Gastrocnemius medialis (tissue), 4 donors: Measurements from ENCODE around the gene PKP2. TPM values are rescaled to one million over a fixed set of nuclear protein-coding genes. Genes with fewer than 3 reads are reported as not detected.
A peak's percentile ranks its signal among the peaks of the same experiment; 100 is the strongest.
"Not testable (repeated sequence)": the region's sequence is repeated elsewhere in the genome, so short reads cannot be mapped to it uniquely, and the experiment has no call there.

Source experiments
- ATAC-seq, 2 donors: fragments of 150-250 bp; one replicate each; pipeline ENCODE4 v1.9.1; 2016
- DNase-seq, 2 donors: peaks; one replicate each; pipeline ENCODE4 v3.0.0-alpha.2; 2019
- H3K27ac ChIP-seq, 4 donors: fragments of 200-600 bp; sonication (generic); 1 replicate in 1 of 4; 2 replicates in 3 of 4; pipeline ENCODE4 v1.5.1; 2016 to 2018; ENCODE audit warnings: mild to moderate bottlenecking in 2 of 4, moderate library complexity in 1 of 4
- H3K27me3 ChIP-seq, 3 donors: fragments of 200-600 bp; sonication (generic) in 2 of 3; 1 replicate in 1 of 3; 2 replicates in 2 of 3; pipeline versions ENCODE4 v1.5.1 to v1.6.0; 2016 to 2019; ENCODE audit warnings: mild to moderate bottlenecking in 1 of 3, moderate library complexity in 1 of 3
- H3K36me3 ChIP-seq, 2 donors: fragments of 200-600 bp; sonication (generic) in 1 of 2; one replicate each; pipeline ENCODE4 v1.5.1; 2017 to 2018
- H3K4me1 ChIP-seq, 2 donors: fragments of 200-600 bp; sonication (generic) in 1 of 2; one replicate each; pipeline ENCODE4 v1.5.1; 2016 to 2017; ENCODE audit warnings: mild to moderate bottlenecking in 2 of 2
- H3K4me3 ChIP-seq, 4 donors: fragments of 200-600 bp; sonication (generic) in 3 of 4; 1 replicate in 1 of 4; 2 replicates in 3 of 4; pipeline ENCODE4 v1.5.1; 2016 to 2019; ENCODE audit warnings: mild to moderate bottlenecking in 2 of 4
- H3K9me3 ChIP-seq, 3 donors: fragments of 200-600 bp; sonication (generic) in 2 of 3; 1 replicate in 1 of 3; 2 replicates in 2 of 3; pipeline ENCODE4 v1.5.1; 2016 to 2019
- POLR2A ChIP-seq, 2 donors: fragments of 450-650 bp; IDR thresholded peaks; one replicate each; pipeline ENCODE4 v1.6.1; 2017; ENCODE audit warnings: antibody characterized with exemption in 2 of 2, mild to moderate bottlenecking in 2 of 2, moderate library complexity in 2 of 2
- in situ Hi-C, 4 donors: fragments of 200-750 bp; cut with MboI; loops; one replicate each; pipeline versions ENCODE4 v1.15.0 to v1.8.0; 2017; ENCODE audit warnings: low sequenced_read_pairs in 4 of 4
- intact Hi-C: fragments of 100-400 bp; cut with DNase I; formaldehyde crosslinking; loops from one replicate; pipeline ENCODE4 v1.15.1; 2023; ENCODE audit warnings: low total_unique reads
- total RNA-seq, 4 donors: library from RNA; depleted of rRNA; stranded (reverse); fragments of >200 nt; gene quantifications; one replicate each; pipeline versions ENCODE4 v1.1.0 to v1.2.3, GENCODE V29; 2016
- TF ChIP-seq, protein P1 (sequence below), 5 experiments: fragments of 450-650 bp in 3 of 5; fragments of 200-600 bp in 2 of 5; sonication (generic) in 2 of 5; IDR thresholded peaks in 4 of 5; conservative IDR thresholded peaks in 1 of 5; 1 replicate in 4 of 5; 2 replicates in 1 of 5; pipeline ENCODE4 v1.5.1; 2016 to 2019; ENCODE audit warnings: antibody characterized with exemption in 5 of 5, mild to moderate bottlenecking in 3 of 5, moderate library complexity in 3 of 5

PKP2 gene
- total RNA-seq, 4 donors from 2014 or later = 3.5 to 7.2 (median 4.1) TPM

DNA sequence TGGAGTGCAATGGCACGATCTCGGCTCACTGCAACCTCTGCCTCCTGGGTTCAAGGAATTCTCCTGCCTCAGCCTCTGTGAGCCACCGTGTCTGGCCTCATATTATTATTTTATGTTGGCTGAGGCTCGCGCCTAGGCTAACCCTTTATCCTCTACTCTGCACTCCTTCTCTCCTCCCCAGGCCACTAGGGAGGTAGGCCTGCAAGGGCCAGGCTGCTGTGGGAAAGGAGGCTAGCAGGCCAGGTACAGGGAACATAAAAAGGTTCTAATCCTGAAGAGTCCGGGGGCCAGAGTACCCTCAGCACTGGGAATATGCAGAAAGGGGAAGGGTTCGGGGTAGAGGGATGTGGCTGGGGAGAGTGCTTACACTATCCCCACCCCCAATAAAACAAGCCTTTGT, 14.9 kb downstream of the PKP2 start:
- no peaks in the 10 kb centered on the region for H3K9me3 ChIP-seq
- H3K27me3 ChIP-seq = no peaks in the 10 kb centered on the region
- H3K4me1 ChIP-seq = no peaks in the 10 kb centered on the region
- H3K27ac ChIP-seq = no peak overlapping the region
- TF ChIP-seq, protein P1, sequence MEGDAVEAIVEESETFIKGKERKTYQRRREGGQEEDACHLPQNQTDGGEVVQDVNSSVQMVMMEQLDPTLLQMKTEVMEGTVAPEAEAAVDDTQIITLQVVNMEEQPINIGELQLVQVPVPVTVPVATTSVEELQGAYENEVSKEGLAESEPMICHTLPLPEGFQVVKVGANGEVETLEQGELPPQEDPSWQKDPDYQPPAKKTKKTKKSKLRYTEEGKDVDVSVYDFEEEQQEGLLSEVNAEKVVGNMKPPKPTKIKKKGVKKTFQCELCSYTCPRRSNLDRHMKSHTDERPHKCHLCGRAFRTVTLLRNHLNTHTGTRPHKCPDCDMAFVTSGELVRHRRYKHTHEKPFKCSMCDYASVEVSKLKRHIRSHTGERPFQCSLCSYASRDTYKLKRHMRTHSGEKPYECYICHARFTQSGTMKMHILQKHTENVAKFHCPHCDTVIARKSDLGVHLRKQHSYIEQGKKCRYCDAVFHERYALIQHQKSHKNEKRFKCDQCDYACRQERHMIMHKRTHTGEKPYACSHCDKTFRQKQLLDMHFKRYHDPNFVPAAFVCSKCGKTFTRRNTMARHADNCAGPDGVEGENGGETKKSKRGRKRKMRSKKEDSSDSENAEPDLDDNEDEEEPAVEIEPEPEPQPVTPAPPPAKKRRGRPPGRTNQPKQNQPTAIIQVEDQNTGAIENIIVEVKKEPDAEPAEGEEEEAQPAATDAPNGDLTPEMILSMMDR (IDR thresholded peaks at IDR 0.05 in 4 of 5, conservative IDR thresholded peaks at IDR 0.05 in 1 of 5) = no peak
- TF ChIP-seq POLR2A (IDR thresholded peaks at IDR 0.05) = no peak
- H3K36me3 ChIP-seq = no peaks in the 10 kb centered on the region
- DNase-seq (no peak), ATAC-seq (no peak)
- no peak overlapping the region for H3K4me3 ChIP-seq
- intact Hi-C loops (no loop called here), in situ Hi-C loops (loop anchor here in 1 of 4 donors (25.0 kb wide), 1 partner anchor 94 kb away; no protein-coding TSS in a partner anchor)

DNA sequence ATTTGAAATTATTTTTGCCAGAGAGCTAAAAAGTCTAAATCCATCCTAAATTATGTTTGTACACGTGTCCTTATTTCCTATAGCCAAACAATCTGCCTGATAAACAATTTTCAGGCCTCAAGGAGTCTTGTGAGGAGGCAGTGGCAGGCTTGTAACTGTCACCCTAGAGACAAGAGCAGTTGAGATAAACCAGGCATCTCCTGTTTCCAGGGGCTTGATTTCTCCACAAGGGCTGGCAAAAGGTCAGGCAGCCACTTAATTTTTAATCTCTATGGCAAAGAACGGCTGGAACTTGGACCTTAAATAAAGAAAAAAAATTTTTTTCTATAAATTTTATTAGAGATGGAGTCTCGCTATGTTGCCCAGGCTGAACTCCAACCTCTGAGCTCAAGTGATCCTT, 15.5 kb downstream of the PKP2 start:
- Histone ChIP-seq H3K4me3 (no peak overlapping the region), H3K27me3 (no peaks in the 10 kb centered on the region), H3K9me3 (no peaks in the 10 kb centered on the region), H3K36me3 (no peaks in the 10 kb centered on the region), H3K27ac (no peak overlapping the region), H3K4me1 (no peaks in the 10 kb centered on the region)
- intact Hi-C loops = no loop called here
- DNase-seq (no peak), ATAC-seq (no peak)
- in situ Hi-C loops = loop anchor here in 1 of 4 donors (25.0 kb wide), 1 partner anchor 94 kb away; no protein-coding TSS in a partner anchor
- TF ChIP-seq, protein P1 (IDR thresholded peaks at IDR 0.05 in 4 of 5, conservative IDR thresholded peaks at IDR 0.05 in 1 of 5) = no peak
- TF ChIP-seq POLR2A (IDR thresholded peaks at IDR 0.05) = no peak

DNA sequence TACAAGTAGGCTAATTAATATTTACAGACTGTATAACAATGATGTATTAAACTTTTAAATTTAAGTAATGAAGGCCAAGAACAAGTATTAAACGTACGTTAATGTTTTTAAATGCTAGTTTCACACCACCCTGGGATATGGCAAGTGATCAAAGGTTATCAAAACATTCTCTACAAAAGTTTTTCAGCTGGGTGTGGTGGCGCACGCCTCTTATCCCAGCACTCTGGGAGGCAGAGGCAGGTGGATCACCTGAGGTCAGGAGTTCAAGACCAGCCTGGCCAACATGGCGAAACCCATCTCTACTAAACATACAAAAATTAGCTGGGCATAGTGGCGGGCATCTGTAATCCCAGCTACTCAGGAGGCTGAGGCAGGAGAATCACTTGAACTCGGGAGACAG, 17.5 kb downstream of the PKP2 start:
- H3K27ac ChIP-seq = peak overlapping the region in 2 of 4 donors; percentile 58 to 80
- ATAC-seq, intact Hi-C loops, H3K9me3 ChIP-seq, DNase-seq, H3K4me1 ChIP-seq, H3K27me3 ChIP-seq, H3K36me3 ChIP-seq: not testable (repeated sequence)
- H3K4me3 ChIP-seq = peak overlapping the region in 1 of 4 donors; percentile 43
- in situ Hi-C loops = loop anchor here in 1 of 4 donors (25.0 kb wide), 1 partner anchor 92 kb away; no protein-coding TSS in a partner anchor

DNA sequence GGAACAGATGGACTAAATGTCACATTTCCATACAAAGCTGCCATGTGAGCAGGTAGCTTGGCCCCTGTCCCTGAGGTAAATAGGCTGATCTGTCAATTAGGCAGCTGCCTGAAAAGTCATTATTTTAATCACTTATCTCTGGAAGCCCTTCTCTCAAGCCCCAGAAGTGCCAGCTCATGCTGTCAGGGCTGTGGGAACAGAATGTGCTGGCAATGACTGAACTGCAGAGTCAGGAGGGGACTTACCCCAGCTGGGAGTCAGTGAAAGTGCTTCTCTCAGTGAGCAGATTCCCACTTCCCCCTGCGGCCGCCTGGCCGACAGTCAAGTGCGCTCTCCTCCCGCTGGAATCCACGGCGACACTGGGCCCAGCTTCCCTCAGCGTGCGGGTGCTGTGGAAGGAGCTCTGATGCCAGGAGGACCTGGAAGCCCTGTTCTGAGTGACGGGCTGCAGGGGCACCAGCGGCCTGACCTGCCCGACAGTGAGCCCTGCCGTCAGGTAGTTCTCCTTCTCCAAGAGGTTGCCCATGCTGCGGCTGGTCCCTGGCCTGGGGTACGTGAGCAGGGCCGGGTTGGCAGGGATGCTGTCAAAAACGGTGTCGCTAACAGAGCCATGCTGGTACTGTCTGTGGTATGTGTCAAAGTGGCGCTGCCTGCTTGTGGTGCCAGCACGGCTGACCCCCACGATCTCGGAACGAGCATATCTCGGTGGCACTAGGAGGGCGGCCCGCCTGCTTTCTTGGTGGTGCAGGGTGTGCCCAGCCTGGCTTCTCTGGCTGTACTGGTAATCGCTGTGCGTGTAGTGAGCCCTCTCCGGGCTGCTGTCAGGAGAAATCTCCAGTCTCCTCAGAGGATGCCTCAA, 18.7 kb downstream of the PKP2 start:
- intact Hi-C loops = no loop called here
- in situ Hi-C loops = loop anchor here in 1 of 4 donors (25.0 kb wide), 1 partner anchor 91 kb away; no protein-coding TSS in a partner anchor
- TF ChIP-seq, protein P1 (IDR thresholded peaks at IDR 0.05 in 4 of 5, conservative IDR thresholded peaks at IDR 0.05 in 1 of 5) = no peak
- TF ChIP-seq POLR2A (IDR thresholded peaks at IDR 0.05) = peak in 1 of 2 donors; percentile 21

DNA sequence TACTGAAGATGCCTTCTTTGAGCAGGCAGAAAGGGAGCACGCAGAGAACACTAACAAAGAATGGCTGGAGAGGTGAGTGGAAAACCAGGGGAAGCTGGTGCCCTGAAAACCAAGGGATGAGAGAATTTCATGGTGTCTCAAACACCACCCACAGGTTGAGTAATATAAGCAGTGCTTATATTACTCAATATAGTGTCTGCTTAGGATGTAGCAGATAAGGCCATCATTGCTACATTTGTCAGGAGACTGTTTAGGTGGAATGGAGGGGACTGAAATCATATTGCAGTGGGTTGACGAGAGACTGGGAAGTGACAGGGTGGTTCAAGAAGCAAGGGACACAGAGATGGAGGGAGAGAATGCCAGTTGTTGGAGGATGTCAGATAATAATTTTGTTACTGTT, 20.6 kb downstream of the PKP2 start:
- no peaks in the 10 kb centered on the region for H3K27me3 ChIP-seq
- in situ Hi-C loops = loop anchor here in 1 of 4 donors (25.0 kb wide), 1 partner anchor 89 kb away; no protein-coding TSS in a partner anchor
- H3K4me1 ChIP-seq = no peaks in the 10 kb centered on the region
- H3K27ac ChIP-seq = peak overlapping the region in 1 of 4 donors; percentile 80
- DNase-seq (no peak), ATAC-seq (no peak)
- no peak for TF ChIP-seq POLR2A (IDR thresholded peaks at IDR 0.05)
- TF ChIP-seq, protein P1 (IDR thresholded peaks at IDR 0.05 in 4 of 5, conservative IDR thresholded peaks at IDR 0.05 in 1 of 5) = no peak
- intact Hi-C loops = no loop called here
- no peaks in the 10 kb centered on the region for H3K36me3 ChIP-seq
- H3K4me3 ChIP-seq = no peak overlapping the region
- no peaks in the 10 kb centered on the region for H3K9me3 ChIP-seq

More for the DNA sequence above, 18.7 kb downstream of the PKP2 start:
- H3K4me3 ChIP-seq = peak overlapping the region in 3 of 4 donors; percentile 25 to 43 (median 40)
- H3K27ac ChIP-seq = peak overlapping the region; percentile 31 to 80 (median 58)
- ATAC-seq (peak; percentile 78 to 92), DNase-seq (peak; percentile 20 to 79)
- no peaks in the 10 kb centered on the region for H3K36me3 ChIP-seq
- H3K4me1 ChIP-seq = no peaks in the 10 kb centered on the region
- no peaks in the 10 kb centered on the region for H3K27me3 ChIP-seq
- no peaks in the 10 kb centered on the region for H3K9me3 ChIP-seq
